HG02870 (cell line): ENCODE measurements around the gene STXBP3.
"Not testable (repeated sequence)": the region's sequence is repeated elsewhere in the genome, so short reads cannot be mapped to it uniquely, and the experiment has no call there.

Experiments used
- ATAC-seq: cut with Tn5 transposase; IDR thresholded peaks from one replicate; pipeline ENCODE4 v1.9.1; 2021; ENCODE audit warnings: mild to moderate bottlenecking, moderate library complexity; ENCODE audit not compliant: unreplicated experiment

STXBP3 gene

GRCh38 chr1:108746382-108747170 lies at the start of gene STXBP3:
Gene STXBP3, plus strand, starts transcription at chr1:108746674. Its CDS starts 64 bp downstream, at chr1:108746738.
- ATAC-seq: peak; percentile 87

- no peak for ATAC-seq
Observed at GRCh38 chr1:108699375-108700332, 46.8 kb upstream of the STXBP3 start.

- ATAC-seq: no peak
Observed at GRCh38 chr1:108701176-108701849, 45.2 kb upstream of the STXBP3 start.

GRCh38 chr1:108702109-108702508 lies 44.4 kb upstream of the STXBP3 start:
- not testable (repeated sequence) for ATAC-seq

- no peak for ATAC-seq
Observed at GRCh38 chr1:108703939-108704338, 42.5 kb upstream of the STXBP3 start.

GRCh38 chr1:108704496-108704895 lies 42.0 kb upstream of the STXBP3 start:
- ATAC-seq: no peak

GRCh38 chr1:108706643-108707042 lies 39.8 kb upstream of the STXBP3 start:
- no peak for ATAC-seq

GRCh38 chr1:108708691-108709660 lies 37.5 kb upstream of the STXBP3 start:
- ATAC-seq: no peak

- ATAC-seq: no peak
Observed at GRCh38 chr1:108712606-108713150, 33.8 kb upstream of the STXBP3 start, which contains the start of gene FNDC7. Gene FNDC7, plus strand, starts transcription at chr1:108712908. Its CDS starts 26 bp downstream, at chr1:108712934.

GRCh38 chr1:108715932-108716331 lies 30.5 kb upstream of the STXBP3 start:
- ATAC-seq: no peak

- no peak for ATAC-seq
Observed at GRCh38 chr1:108716437-108717230, 29.8 kb upstream of the STXBP3 start.

GRCh38 chr1:108717774-108718316 lies 28.6 kb upstream of the STXBP3 start:
- no peak for ATAC-seq

GRCh38 chr1:108718927-108719655 lies 27.4 kb upstream of the STXBP3 start:
- no peak for ATAC-seq

GRCh38 chr1:108719656-108720435 lies 26.6 kb upstream of the STXBP3 start:
- ATAC-seq: no peak

GRCh38 chr1:108722292-108722691 lies 24.2 kb upstream of the STXBP3 start:
- no peak for ATAC-seq

GRCh38 chr1:108725906-108726305 lies 20.6 kb upstream of the STXBP3 start:
- ATAC-seq: no peak

GRCh38 chr1:108728327-108728923 lies 18.0 kb upstream of the STXBP3 start:
- no peak for ATAC-seq
